GM19351 (cell line): ENCODE data around the gene NFYC.

Experiments
- ATAC-seq: cut with Tn5 transposase; IDR thresholded peaks from one replicate; pipeline ENCODE4 v1.9.1; 2021; ENCODE audit warnings: mild to moderate bottlenecking, moderate library complexity; ENCODE audit not compliant: unreplicated experiment

NFYC gene

GRCh38 chr1:40777224-40777970, 85.9 kb downstream of the NFYC start:
- no peak for ATAC-seq

DNA sequence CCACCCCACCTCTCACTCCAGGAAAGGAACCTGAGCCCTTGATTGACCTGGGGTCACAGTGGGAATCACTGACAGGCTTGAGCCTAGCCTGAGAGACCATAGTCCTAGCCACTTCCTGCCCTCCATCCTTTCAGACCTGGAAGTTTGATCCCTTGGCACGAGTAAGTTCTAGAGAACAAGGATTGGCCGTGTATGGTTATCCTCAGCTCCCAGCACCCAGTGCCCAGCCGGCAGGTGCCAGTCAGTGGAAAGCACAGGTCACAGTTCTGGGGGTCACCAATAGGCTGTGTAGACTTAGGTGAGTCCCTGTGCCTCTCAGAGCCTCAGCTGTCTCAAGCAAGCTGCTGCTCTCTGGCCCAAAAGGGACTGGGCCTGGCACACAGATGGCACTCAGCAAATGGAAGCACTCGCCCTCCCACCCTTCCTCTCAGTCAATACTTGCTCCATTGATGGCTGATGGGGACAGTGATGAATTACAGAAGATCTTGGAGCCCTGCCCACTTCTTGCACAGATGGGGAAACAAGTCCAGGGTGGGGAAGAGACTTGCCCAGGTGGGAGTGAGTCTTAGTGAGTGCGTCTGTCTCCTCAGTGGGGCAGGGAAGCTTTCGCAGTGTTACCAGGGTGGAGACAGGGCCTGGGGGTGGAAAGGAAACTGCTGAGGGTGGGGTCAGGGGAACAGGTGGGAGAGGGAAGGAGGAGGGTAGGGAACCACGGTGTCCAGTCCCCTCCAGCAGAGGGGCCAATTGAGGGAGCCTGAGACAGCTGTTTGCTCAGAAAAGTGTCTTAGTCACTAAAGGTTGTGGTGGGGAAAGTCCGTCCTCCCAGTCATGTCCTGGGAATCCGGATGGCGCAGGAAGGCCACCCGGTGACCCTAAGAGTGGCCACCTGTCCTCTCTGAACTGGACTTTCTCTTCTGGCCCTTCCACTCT, 89.4 kb downstream of the NFYC start:
- no peak for ATAC-seq

- ATAC-seq = no peak
Measured at GRCh38 chr1:40781608-40781971, 90.1 kb downstream of the NFYC start.

- ATAC-seq = no peak
Measured at GRCh38 chr1:40782371-40782956, 91.0 kb downstream of the NFYC start.

DNA sequence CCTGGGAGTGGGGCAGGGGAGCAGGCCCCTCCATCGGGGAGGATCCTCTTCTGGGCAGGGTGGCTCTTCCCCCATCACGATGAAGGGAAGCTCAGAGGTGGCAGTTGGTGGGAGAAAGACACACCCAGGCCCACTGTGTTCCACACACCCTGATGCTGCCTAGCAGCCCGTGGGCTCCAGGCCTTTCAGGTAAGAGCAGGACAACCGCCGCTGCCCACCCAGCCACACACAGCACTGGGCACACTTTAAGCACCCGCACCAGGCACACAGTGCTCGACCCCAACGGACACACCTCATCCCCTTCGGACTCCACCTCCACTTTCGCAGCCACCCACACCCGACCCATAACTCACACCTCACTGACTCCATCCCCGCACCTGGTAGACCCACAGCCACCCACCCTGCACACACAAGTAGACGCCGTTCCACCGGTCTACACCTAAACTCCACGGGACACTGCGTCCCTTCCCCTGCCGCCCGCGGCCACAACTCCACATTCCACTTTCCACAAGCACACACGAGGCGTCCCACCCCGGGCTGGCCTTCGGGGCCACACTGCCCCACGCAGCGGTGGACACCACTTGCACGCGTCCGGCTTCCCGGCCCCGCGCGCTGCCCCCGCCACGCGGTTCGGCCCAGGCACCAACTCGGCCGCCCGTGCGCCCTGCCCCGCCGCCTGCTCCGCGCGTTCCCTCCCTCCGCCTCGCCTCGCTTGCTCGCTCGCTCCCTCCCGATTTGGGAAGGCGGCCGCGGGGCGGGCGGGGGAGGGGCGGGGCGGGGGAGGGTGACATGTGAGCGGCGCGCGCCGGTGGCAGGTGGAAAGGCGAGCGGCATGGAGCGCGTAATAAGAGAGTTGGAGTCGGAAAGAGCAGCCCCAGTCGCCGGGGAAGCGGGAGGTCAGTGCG, 91.7 kb downstream of the NFYC start, which contains the start of gene KCNQ4:
Gene KCNQ4, plus strand, starts transcription at position 787 of the 905 bp plus-strand sequence. CDS start 307 bp downstream, outside the sequence.
- ATAC-seq = no peak

- no peak for ATAC-seq
Measured at GRCh38 chr1:40784141-40784770, 92.8 kb downstream of the NFYC start.

GRCh38 chr1:40784771-40785151, 93.3 kb downstream of the NFYC start:
- no peak for ATAC-seq

GRCh38 chr1:40785446-40785845, 93.9 kb downstream of the NFYC start:
- no peak for ATAC-seq

GRCh38 chr1:40786171-40786994, 94.9 kb downstream of the NFYC start:
- no peak for ATAC-seq

DNA sequence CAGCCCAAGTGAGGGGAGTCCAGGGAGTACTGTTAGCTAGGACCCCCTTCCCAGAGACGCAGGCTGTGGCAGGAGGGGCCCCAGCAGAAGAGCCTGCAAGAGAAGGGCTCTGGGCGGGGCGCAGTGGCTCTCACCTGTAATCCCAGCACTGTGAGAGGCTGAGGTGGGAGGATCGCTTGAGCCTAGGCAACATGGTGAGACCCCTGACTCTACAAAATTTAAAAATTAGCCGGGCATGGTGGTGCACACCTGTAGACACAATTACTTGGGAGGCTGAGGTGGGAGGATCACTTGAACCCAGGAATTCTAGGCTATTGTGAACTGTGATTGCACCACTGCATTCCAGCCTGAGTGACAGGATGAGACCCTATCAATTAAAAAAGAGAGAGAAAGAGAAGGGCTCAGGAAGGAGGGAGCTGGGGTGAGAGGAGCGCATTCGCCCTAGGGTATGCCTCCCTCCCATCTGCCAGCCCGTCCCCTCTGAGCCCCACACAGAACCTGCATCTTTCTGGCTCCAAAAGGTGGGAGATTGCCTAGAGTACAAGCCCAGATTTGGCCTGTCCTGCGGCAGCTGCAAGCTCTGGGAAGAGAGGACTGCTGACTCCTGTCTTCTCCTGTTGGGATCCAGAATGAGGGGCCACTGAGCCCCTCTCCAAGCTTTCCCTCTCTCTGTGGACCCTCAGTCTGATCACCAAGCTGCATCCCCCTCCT, 95.6 kb downstream of the NFYC start:
- no peak for ATAC-seq

DNA sequence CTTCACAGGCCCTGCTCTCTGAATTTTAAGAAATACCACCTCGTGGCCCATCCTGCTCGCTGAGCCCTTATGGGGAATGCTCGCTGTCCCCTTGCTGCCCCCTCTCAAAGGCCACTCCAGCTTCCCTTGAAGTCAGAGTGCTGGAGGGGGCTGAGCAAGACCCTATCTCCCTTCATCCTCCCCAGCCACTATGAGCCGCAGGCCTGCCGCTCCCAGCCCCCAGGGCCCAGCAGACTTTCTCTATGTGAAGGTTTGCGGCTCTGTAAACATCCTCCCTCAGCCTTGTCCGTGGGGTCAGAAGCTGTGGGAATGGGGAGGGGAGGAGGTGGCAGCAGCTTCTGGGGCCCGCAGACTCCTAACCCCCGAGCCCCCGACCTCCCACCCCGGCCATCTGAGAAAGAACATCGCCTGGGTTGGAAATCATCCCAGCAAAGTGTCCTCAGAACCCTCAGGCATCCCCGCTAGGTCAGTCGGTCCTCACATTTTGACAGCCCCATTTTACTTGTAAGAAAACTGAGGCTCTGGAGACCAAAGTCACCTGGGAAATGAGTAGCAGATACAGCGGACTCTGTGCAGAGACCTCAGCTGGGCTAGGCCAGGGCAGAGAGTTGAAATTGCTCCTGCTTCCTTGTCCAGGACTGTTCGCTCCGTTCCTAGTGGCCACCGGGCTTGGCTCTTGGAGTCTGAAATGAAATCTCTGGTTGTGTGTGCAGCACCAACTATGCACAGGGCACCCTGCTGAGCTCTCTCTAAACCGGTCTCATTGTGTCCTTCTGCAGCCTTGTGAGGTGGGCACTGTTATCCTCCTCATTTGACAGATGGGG, 96.4 kb downstream of the NFYC start:
- ATAC-seq = no peak

GRCh38 chr1:40788561-40789341, 97.2 kb downstream of the NFYC start:
- no peak for ATAC-seq

DNA sequence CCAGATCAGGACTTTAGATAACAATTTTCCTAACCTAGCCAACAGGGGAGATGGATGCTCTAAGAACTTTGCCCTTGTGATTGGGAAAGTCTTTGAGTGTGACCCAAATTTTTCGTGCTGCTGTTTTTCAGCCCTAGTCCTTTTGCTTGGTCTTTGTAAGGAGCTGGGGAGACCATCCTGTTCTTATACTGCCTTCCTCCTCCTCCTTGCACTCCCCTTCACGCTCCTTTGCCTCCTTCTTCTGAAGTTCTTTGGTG, 97.8 kb downstream of the NFYC start:
- no peak for ATAC-seq

DNA sequence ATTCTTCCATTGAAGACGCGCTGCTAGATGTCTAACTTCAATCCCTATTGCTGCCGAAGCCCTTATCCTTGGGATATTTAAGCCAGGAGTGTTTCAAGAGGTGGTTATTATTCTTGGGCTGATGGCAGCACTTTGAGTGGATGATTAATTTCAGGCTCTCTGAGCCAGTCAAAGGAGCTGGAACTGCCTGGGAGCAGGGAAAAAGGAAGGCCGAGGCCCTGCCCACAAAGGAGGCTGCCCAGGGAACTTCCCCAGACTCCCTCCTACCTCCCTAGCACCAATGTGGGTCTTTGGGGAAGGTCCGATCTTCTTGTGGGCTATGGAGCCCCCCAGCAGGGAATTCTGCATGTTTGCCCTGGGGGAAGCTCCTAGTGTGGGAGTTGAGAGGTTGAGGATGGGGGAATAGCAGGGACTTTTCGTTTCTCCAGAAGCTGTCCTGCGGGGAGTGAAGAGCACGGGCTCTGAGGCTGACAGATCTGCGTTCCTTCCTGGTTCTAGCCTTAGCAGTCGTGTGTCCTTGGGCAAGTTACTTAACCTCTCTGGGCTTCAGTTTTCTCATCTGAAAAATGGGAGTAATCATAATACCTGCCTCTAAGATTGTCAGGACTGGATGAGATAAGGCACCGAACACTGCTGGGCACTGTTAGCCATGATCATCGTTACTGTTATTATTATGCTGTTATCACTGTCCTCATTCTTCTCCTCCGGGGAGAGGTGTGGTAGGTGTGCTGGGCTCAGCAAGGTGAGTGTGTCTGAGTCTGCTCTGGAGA, 98.3 kb downstream of the NFYC start:
- ATAC-seq = no peak

- no peak for ATAC-seq
Measured at GRCh38 chr1:40792036-40792435, 100.5 kb downstream of the NFYC start.

DNA sequence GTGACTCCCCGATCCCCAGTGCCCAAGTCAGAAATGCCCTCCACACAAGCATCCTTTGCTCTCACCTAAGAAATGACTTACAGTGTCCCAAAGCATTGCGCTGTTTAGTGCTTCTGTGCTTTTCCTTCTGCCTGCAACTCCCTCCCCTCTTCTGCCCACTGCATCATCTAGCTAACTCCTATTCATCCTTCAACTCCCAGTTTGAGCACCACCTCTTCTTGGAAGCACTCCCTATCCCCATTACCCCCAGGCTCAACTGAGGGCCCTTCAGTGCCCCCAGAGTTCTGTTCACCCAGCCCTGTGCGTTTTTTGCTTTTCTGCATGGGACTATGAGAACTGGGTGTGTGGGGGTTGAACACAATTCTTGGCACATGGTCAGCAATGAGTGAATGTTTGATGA, 102.1 kb downstream of the NFYC start:
- no peak for ATAC-seq

DNA sequence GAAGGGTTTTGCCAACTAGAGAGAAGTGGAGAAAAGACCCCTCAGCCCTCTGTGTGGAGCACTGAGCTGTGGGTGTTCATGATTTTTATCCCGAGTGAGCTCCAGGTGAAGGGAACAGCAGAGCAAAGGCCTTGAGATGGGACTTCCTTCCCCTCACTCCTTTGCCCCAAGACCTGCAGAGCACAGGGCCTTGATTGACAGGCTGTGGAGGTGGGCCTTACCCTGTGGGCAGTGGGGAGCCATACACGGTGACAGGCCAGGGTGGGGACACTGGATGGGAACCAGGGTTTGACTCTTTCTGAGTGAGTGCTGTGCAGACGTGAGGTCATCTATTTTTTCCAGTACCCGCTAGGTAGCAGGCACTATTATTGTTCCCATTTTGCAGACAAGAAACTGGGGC, 102.5 kb downstream of the NFYC start:
- ATAC-seq = no peak
